Astrocyte of the cerebellum (primary cell): ENCODE measurements around the gene LIN9.
"Not testable (repeated sequence)": the region's sequence is repeated elsewhere in the genome, so short reads cannot be mapped to it uniquely, and the experiment has no call there.

Source experiments
- DNase-seq: peaks from one replicate; pipeline ENCODE4 v3.0.0-alpha.2; 2011; ENCODE audit warnings: low read depth
- H3K4me3 ChIP-seq: 2 replicates; pipeline ENCODE4 v1.5.1; 2011; ENCODE audit warnings: mild to moderate bottlenecking, low read depth, low read length, moderate library complexity
- in situ Hi-C: cut with HindIII; loops from 2 replicates; pipeline ENCODE4 v1.10.0; 2017; ENCODE audit warnings: low sequenced_read_pairs
- TF ChIP-seq, protein P1 (sequence below): IDR thresholded peaks from 2 replicates; pipeline ENCODE4 v1.5.1; 2012; ENCODE audit warnings: low read length, low read depth, moderate library complexity, mild to moderate bottlenecking; ENCODE audit errors: missing control alignments

The LIN9 gene

DNA sequence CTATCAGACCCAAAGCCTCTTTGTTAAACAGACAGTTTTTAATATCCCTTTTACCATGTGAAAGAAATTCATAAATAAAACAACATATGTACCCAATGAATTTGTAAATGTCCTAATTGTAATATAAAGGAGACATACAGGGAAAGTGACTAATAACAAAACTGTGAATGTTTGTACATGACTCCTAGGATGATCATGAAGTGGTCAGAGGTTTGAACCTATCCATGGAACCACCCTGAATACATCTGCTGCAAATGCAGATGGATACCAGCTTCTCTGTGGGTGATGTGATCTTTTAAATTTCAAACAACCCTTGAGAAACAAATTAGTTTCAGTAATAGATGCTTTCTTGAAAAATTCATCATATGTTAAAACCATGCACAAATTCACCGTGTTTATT is 105.7 kb downstream of the LIN9 start:
- TF ChIP-seq, protein P1, sequence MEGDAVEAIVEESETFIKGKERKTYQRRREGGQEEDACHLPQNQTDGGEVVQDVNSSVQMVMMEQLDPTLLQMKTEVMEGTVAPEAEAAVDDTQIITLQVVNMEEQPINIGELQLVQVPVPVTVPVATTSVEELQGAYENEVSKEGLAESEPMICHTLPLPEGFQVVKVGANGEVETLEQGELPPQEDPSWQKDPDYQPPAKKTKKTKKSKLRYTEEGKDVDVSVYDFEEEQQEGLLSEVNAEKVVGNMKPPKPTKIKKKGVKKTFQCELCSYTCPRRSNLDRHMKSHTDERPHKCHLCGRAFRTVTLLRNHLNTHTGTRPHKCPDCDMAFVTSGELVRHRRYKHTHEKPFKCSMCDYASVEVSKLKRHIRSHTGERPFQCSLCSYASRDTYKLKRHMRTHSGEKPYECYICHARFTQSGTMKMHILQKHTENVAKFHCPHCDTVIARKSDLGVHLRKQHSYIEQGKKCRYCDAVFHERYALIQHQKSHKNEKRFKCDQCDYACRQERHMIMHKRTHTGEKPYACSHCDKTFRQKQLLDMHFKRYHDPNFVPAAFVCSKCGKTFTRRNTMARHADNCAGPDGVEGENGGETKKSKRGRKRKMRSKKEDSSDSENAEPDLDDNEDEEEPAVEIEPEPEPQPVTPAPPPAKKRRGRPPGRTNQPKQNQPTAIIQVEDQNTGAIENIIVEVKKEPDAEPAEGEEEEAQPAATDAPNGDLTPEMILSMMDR, result no peak
- DNase-seq, result no peak
- in situ Hi-C loops, result no loop called here
- no peak overlapping the region for H3K4me3 ChIP-seq

DNA sequence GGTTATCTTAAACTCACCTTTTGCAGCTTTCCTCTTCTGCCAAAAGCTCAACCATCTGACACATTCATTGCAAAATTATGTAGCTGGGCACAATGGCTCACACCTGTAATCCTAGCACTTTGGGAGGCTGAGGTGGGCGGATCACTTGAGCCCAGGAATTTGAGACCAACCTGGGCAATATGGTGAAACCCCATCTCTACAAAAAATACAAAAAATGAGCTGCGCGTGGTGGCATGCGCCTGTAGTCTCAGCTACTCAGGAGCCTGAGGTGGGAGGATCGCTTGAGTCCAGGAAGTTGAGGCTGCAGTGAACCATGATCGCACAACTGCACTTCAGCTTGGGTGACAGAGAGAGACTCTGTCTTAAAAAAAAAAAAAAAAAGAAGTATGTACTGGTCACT is 106.3 kb downstream of the LIN9 start:
- H3K4me3 ChIP-seq, in situ Hi-C loops, DNase-seq: not testable (repeated sequence)

DNA sequence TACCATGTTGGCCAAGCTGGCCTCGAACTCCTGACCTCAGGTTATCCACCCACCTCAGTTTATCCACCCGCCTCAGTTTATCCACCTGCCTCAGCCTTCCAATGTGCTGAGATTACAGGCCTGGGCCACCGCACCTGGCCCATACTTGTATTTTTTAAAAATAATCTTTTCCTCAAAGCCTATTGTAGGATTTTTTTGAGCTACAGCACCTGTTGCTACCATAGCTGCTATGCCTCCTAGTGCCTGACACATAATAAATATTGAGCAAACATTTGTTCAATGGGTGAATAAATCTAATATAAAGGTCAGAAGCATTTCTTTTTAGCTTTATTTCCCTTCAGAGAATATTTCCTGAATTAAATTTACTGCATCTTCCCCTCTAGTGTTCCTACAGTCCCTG is 106.7 kb downstream of the LIN9 start:
- TF ChIP-seq, protein P1, result no peak
- no peak for DNase-seq
- H3K4me3 ChIP-seq, result no peak overlapping the region
- in situ Hi-C loops, result no loop called here

DNA sequence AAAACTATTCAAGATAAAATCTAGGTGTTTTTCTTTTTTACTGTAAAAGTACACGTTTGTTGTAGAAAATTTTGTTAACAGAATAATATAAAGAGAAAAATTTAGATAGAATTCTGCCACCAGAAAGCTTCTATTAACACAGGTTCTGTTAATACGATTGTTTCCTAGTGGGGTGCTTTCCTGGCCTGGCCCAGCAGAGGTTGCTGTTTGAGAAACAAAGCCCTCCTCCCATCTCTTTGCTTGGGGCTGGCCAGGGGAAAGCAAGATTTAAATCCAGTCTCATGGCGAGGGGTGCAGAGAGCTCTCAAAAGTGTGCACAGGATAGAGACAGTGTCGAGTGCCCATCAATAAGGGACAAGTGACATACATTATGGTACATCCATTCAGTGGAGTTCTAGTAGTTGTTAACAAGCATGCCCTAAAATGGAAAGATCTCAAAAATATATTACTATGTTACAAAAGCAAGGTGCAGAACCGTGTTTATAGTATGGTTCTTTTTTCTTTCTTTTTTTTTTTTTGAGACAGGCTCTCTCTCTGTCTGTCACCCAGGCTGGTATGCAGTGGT is 107.9 kb downstream of the LIN9 start:
- in situ Hi-C loops, result no loop called here
- DNase-seq, result no peak
- TF ChIP-seq, protein P1, result peak; percentile 43
- H3K4me3 ChIP-seq, result no peak overlapping the region

DNA sequence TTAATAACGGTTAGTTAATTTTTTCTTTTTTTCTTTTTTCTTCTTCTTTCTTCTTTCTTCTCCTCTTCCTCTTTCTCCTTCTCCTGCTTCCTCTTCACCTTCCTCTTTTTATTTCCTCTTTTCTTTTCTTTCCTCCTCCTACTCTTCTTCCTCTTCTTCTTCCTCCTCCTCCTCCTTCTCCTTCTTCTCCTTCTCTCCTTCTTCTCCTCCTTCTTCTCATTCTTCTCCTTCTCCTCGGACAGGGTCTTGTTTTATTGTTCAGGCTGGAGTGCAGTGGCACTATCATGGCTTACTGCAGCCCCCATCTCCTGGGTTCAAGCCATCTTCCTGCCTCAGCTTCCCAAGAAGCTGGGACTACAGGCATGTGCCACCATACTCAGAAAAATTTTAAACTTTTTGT is 109.0 kb downstream of the LIN9 start:
- DNase-seq, result no peak
- H3K4me3 ChIP-seq, result no peak overlapping the region
- in situ Hi-C loops, result no loop called here
- TF ChIP-seq, protein P1, result no peak

DNA sequence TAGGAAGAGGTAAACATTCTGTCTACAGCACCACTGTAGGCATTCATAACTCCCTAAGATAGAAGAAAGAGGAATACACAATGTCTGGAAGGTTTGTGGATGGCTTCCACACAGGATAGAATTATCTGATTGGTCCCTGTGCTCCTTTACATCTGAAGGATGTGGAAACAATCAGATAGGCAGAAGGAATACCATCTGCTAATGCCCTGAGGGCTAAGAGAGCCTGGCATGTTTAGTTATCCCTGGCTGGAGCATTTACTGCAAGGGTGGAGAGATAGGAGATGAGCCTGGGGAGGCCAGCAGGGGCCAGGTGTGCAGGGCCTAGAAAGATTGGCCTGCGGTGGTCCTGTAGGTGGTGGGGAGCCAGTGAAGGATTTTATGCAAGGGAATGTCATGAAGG is 113.8 kb downstream of the LIN9 start:
- H3K4me3 ChIP-seq, result no peak overlapping the region
- DNase-seq, result no peak
- in situ Hi-C loops, result no loop called here
- TF ChIP-seq, protein P1, result no peak

DNA sequence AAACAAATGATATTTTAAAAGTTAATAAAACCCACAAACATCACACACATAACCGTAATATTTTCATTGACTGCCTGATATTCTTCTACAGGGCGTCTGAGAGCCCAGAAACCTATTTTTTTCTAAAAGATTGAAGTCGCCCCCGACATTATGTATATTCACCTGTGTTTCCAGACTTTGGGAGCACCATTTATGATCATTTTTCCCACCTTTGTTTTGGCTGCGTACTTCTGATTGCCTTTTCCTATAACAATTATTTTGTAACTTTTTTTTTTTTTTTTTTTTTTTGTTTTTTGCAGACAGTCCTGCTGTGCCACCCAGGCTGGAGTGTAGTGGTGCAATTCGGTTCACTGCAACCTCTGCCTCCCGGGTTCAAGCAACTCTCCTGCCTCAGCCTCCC is 121.6 kb downstream of the LIN9 start:
- no peak for DNase-seq
- TF ChIP-seq, protein P1, result no peak
- in situ Hi-C loops, result no loop called here
- peak overlapping the region; percentile 98 for H3K4me3 ChIP-seq
